GM23248 (cell line): ENCODE results near the gene DNAH11. TPM values are rescaled to one million over a fixed set of nuclear protein-coding genes. Genes with fewer than 3 reads are reported as not detected.

ENCODE experiments used
- DNase-seq: peaks from one replicate; pipeline ENCODE4 v3.0.0-alpha.2; 2015
- H2AFZ ChIP-seq: fragments of 200-600 bp; sonication (generic); 2 replicates; pipeline ENCODE4 v1.6.1; 2016; ENCODE audit warnings: antibody characterized with exemption
- H3F3A ChIP-seq: fragments of 200-600 bp; sonication (generic); 2 replicates; pipeline ENCODE4 v1.6.1; 2016; ENCODE audit warnings: mild to moderate bottlenecking, antibody characterized with exemption, mixed run types; ENCODE audit not compliant: insufficient read depth
- H3K27ac ChIP-seq: fragments of 200-600 bp; sonication (generic); 2 replicates; pipeline ENCODE4 v1.5.1; 2016; ENCODE audit warnings: mild to moderate bottlenecking
- H3K27me3 ChIP-seq: fragments of 200-600 bp; sonication (generic); replicated peaks from 2 replicates; pipeline ENCODE4 v1.6.1; 2016; ENCODE audit warnings: mild to moderate bottlenecking; ENCODE audit not compliant: insufficient read depth
- H3K36me3 ChIP-seq: fragments of 200-600 bp; sonication (generic); 2 replicates; pipeline ENCODE4 v1.6.1; 2016; ENCODE audit warnings: low read depth, mild to moderate bottlenecking
- H3K4me1 ChIP-seq: fragments of 200-600 bp; sonication (generic); 2 replicates; pipeline ENCODE4 v1.6.1; 2016; ENCODE audit warnings: mild to moderate bottlenecking; ENCODE audit not compliant: insufficient read depth
- H3K4me2 ChIP-seq: fragments of 200-600 bp; sonication (generic); one replicate; pipeline ENCODE4 v1.6.1; 2016; ENCODE audit warnings: mild to moderate bottlenecking; ENCODE audit not compliant: unreplicated experiment
- H3K4me3 ChIP-seq: fragments of 200-600 bp; sonication (generic); 2 replicates; pipeline ENCODE4 v1.5.1; 2016; ENCODE audit warnings: mild to moderate bottlenecking
- H3K79me2 ChIP-seq: fragments of 200-600 bp; sonication (generic); 2 replicates; pipeline ENCODE4 v1.6.1; 2016; ENCODE audit warnings: mild to moderate bottlenecking; ENCODE audit not compliant: insufficient read depth
- H3K9ac ChIP-seq: fragments of 200-600 bp; sonication (generic); 2 replicates; pipeline ENCODE4 v1.6.1; 2016; ENCODE audit warnings: mild to moderate bottlenecking
- H3K9me2 ChIP-seq: fragments of 200-600 bp; sonication (generic); 2 replicates; pipeline ENCODE4 v1.6.1; 2016; ENCODE audit warnings: mixed run types, mild to moderate bottlenecking, moderate library complexity; ENCODE audit not compliant: insufficient read depth
- H3K9me3 ChIP-seq: fragments of 200-600 bp; sonication (generic); one replicate; pipeline ENCODE4 v1.6.1; 2017; ENCODE audit warnings: low read depth
- H4K20me1 ChIP-seq: fragments of 200-600 bp; sonication (generic); 2 replicates; pipeline ENCODE4 v1.6.0; 2016; ENCODE audit not compliant: insufficient read depth
- EZH2 ChIP-seq: fragments of 200-600 bp; sonication (generic); IDR thresholded peaks from 2 replicates; pipeline ENCODE4 v1.6.1; 2018; ENCODE audit warnings: antibody characterized with exemption, mild to moderate bottlenecking; ENCODE audit not compliant: insufficient read depth, poor library complexity, severe bottlenecking
- EZH2phosphoT487 ChIP-seq: fragments of 200-600 bp; sonication (generic); IDR thresholded peaks from 2 replicates; pipeline ENCODE4 v1.6.1; 2018; ENCODE audit warnings: antibody characterized with exemption, moderate library complexity, mild to moderate bottlenecking, low read depth; ENCODE audit not compliant: insufficient read depth
- WGBS, 2 experiments: methylation state at CpG; one replicate each; pipeline ENCODE4 v1.1.6; 2015 to 2017; ENCODE audit warnings: low lambda C conversion rate in 2 of 2, low coverage in 1 of 2; ENCODE audit errors: missing lambda C conversion rate in 2 of 2; 5-methylcytosine and 5-hydroxymethylcytosine counted together
- in situ Hi-C: fragments of 300-500 bp; cut with MboI; formaldehyde crosslinking; loops from 2 replicates; pipeline ENCODE4 v1.15.0; 2020
- polyA plus RNA-seq: library from polyadenylated mRNA; unstranded; fragments of >200 nt; fragmentation: Nextera tagmentation; extraction: Ambion mirVana; gene quantifications from 2 replicates; pipeline ENCODE4 v1.2.1, GENCODE V29; 2016
- total RNA-seq: library from RNA; depleted of rRNA; stranded (reverse); fragments of >200 nt; shearing (Covaris generic); gene quantifications from 2 replicates; pipeline ENCODE4 v1.2.3, GENCODE V29; 2014

The DNAH11 gene
- total and polyA plus RNA-seq, 2 experiments from 2014 or later: 0.91 to 3.1 TPM

GRCh38 chr7:21866731-21867130 is 323.9 kb downstream of the DNAH11 start:
- Histone ChIP-seq H2AFZ (no peak overlapping the region), H3K79me2 (no peaks in the 10 kb centered on the region), H3F3A (no peaks in the 10 kb centered on the region), H3K9me2 (no peaks in the 10 kb centered on the region), H3K27me3 (no peaks in the 10 kb centered on the region), H3K9ac (no peak overlapping the region), H3K36me3 (no peaks in the 10 kb centered on the region), H4K20me1 (no peaks in the 10 kb centered on the region), H3K9me3 (no peaks in the 10 kb centered on the region), H3K27ac (no peak overlapping the region), H3K4me3 (no peak overlapping the region), H3K4me1 (peaks cover 5% of the 10 kb centered on the region; the same call in 1 of the 2 replicates), H3K4me2 (no peak overlapping the region)
- WGBS, 2 experiments: 0% methylated on average over 1 of the region's 1 CpG
- in situ Hi-C loops: no loop called here
- TF ChIP-seq EZH2phosphoT487 (no peak), EZH2 (no peak)
- no peak for DNase-seq

- Histone ChIP-seq H2AFZ (no peak overlapping the region), H3K27me3 (no peaks in the 10 kb centered on the region), H3K9ac (no peak overlapping the region), H3K27ac (no peak overlapping the region), H3K79me2 (no peaks in the 10 kb centered on the region), H3K4me3 (no peak overlapping the region), H3K9me2 (no peaks in the 10 kb centered on the region), H4K20me1 (no peaks in the 10 kb centered on the region), H3K36me3 (no peaks in the 10 kb centered on the region), H3F3A (no peaks in the 10 kb centered on the region), H3K4me1 (peaks cover 5% of the 10 kb centered on the region; the same call in 1 of the 2 replicates), H3K4me2 (no peak overlapping the region), H3K9me3 (no peaks in the 10 kb centered on the region)
- TF ChIP-seq EZH2 (no peak), EZH2phosphoT487 (no peak)
- no peak for DNase-seq
- in situ Hi-C loops: no loop called here
Measured at GRCh38 chr7:21867226-21867625, 324.4 kb downstream of the DNAH11 start.

GRCh38 chr7:21867816-21868575 is 325.2 kb downstream of the DNAH11 start:
- DNase-seq: no peak
- Histone ChIP-seq H3K79me2 (no peaks in the 10 kb centered on the region), H3K27me3 (no peaks in the 10 kb centered on the region), H2AFZ (no peak overlapping the region), H3F3A (no peaks in the 10 kb centered on the region), H3K4me2 (no peak overlapping the region), H3K4me1 (peaks cover 5% of the 10 kb centered on the region; the same call in 1 of the 2 replicates), H3K36me3 (no peaks in the 10 kb centered on the region), H3K9me3 (no peaks in the 10 kb centered on the region), H4K20me1 (no peaks in the 10 kb centered on the region), H3K27ac (no peak overlapping the region), H3K9me2 (no peaks in the 10 kb centered on the region), H3K9ac (no peak overlapping the region), H3K4me3 (no peak overlapping the region)
- WGBS, 2 experiments: 57 to 64% methylated on average over 5 to 8 of the region's 8 CpGs
- TF ChIP-seq EZH2 (no peak), EZH2phosphoT487 (no peak)
- in situ Hi-C loops: no loop called here

GRCh38 chr7:21868576-21868850 is 325.7 kb downstream of the DNAH11 start:
- no peaks in the 10 kb centered on the region for H3K79me2 ChIP-seq
- H3K4me2 ChIP-seq: no peak overlapping the region
- peaks cover 5% of the 10 kb centered on the region; the same call in 1 of the 2 replicates for H3K4me1 ChIP-seq
- in situ Hi-C loops: no loop called here
- H3K9ac ChIP-seq: no peak overlapping the region
- H3K9me2 ChIP-seq: no peaks in the 10 kb centered on the region
- no peak for DNase-seq
- no peaks in the 10 kb centered on the region for H4K20me1 ChIP-seq
- H3K27me3 ChIP-seq: no peaks in the 10 kb centered on the region
- H3K9me3 ChIP-seq: no peaks in the 10 kb centered on the region
- no peak overlapping the region for H3K27ac ChIP-seq
- TF ChIP-seq EZH2phosphoT487: no peak
- no peak for TF ChIP-seq EZH2
- H3K36me3 ChIP-seq: no peaks in the 10 kb centered on the region
- 53 to 61% methylated on average over 3 of the region's 3 CpGs for WGBS, 2 experiments
- no peak overlapping the region for H3K4me3 ChIP-seq
- H2AFZ ChIP-seq: no peak overlapping the region
- H3F3A ChIP-seq: no peaks in the 10 kb centered on the region
